GM12878 (cell line): ENCODE measurements around the gene RPL7L1. TPM values are rescaled to one million over a fixed set of nuclear protein-coding genes. Genes with fewer than 3 reads are reported as not detected.

ENCODE experiments used
- BACH1 ChIP-seq: fragments of 450-650 bp; IDR thresholded peaks from 2 replicates; pipeline ENCODE4 v1.6.1; 2017; ENCODE audit warnings: mild to moderate bottlenecking, borderline replicate concordance
- CBFB ChIP-seq: IDR thresholded peaks from 2 replicates; pipeline ENCODE4 v1.6.1; 2016; ENCODE audit warnings: antibody characterized with exemption, low read depth
- EP300 ChIP-seq, 2 experiments: fragments of 150-350 bp in 1 of 2; IDR thresholded peaks; 2 replicates each; pipeline ENCODE4 v1.6.1; 2011 to 2012; ENCODE audit warnings: low read depth in 2 of 2, low read length in 2 of 2, borderline replicate concordance in 1 of 2, improper control_type of control experiment in 1 of 2, inconsistent platforms in 1 of 2; ENCODE audit not compliant: control insufficient read depth in 1 of 2
- FOXK2 ChIP-seq: fragments of 450-650 bp; IDR thresholded peaks from 2 replicates; pipeline ENCODE4 v1.6.1; 2017; ENCODE audit warnings: mild to moderate bottlenecking, moderate library complexity
- FOXM1 ChIP-seq: IDR thresholded peaks from 2 replicates; pipeline ENCODE4 v1.6.1; 2012; ENCODE audit warnings: low read depth, mild to moderate bottlenecking, inconsistent platforms, low read length, moderate library complexity
- GABPA ChIP-seq: IDR thresholded peaks from 2 replicates; pipeline ENCODE4 v1.6.1; 2014; ENCODE audit warnings: antibody characterized with exemption, low read depth, mild to moderate bottlenecking, inconsistent platforms
- HDAC6 ChIP-seq: fragments of 200-600 bp; sonication (generic); IDR thresholded peaks from one replicate; pipeline ENCODE4 v1.8.0; 2017; ENCODE audit warnings: antibody characterized with exemption; ENCODE audit not compliant: unreplicated experiment
- JUND ChIP-seq: IDR thresholded peaks from 2 replicates; pipeline ENCODE4 v1.6.1; 2012; ENCODE audit warnings: low read depth, mild to moderate bottlenecking, low read length, improper control_type of control experiment, moderate library complexity
- MEF2A ChIP-seq: IDR thresholded peaks from 2 replicates; pipeline ENCODE4 v1.6.1; 2011; ENCODE audit warnings: low read depth, mild to moderate bottlenecking, low read length, moderate library complexity; ENCODE audit not compliant: insufficient read depth
- NFXL1 ChIP-seq: fragments of 450-650 bp; IDR thresholded peaks from 2 replicates; pipeline ENCODE4 v1.6.1; 2017; ENCODE audit warnings: antibody characterized with exemption, mild to moderate bottlenecking, borderline replicate concordance
- PAX5 ChIP-seq: IDR thresholded peaks from 2 replicates; pipeline ENCODE4 v1.6.1; 2011; ENCODE audit warnings: low read depth, low read length, borderline replicate concordance
- SIN3A ChIP-seq: IDR thresholded peaks from 2 replicates; pipeline ENCODE4 v1.6.1; 2012; ENCODE audit warnings: low read depth, low read length, improper control_type of control experiment
- SIX5 ChIP-seq: IDR thresholded peaks from 2 replicates; pipeline ENCODE4 v1.6.1; 2011; ENCODE audit warnings: mild to moderate bottlenecking, low read depth, low read length, moderate library complexity; ENCODE audit not compliant: severe bottlenecking
- SMC3 ChIP-seq: IDR thresholded peaks from 2 replicates; pipeline ENCODE4 v1.6.1; 2011; ENCODE audit warnings: low read length, improper control_type of control experiment, borderline replicate concordance
- YY1 ChIP-seq: IDR thresholded peaks from 2 replicates; pipeline ENCODE4 v1.6.1; 2011; ENCODE audit warnings: low read depth, mild to moderate bottlenecking, low read length
- ZNF207 ChIP-seq: fragments of 450-650 bp; IDR thresholded peaks from 2 replicates; pipeline ENCODE4 v1.6.1; 2014; ENCODE audit warnings: antibody characterized with exemption, mild to moderate bottlenecking, borderline replicate concordance
- ZSCAN29 ChIP-seq: fragments of 450-650 bp; IDR thresholded peaks from 2 replicates; pipeline ENCODE4 v1.6.1; 2017; ENCODE audit warnings: mild to moderate bottlenecking, moderate library complexity
- polyA plus RNA-seq, 11 experiments: library from polyadenylated mRNA; depleted of rRNA in 4 of 11; unstranded in 6 of 11; stranded (reverse) in 5 of 11; fragments of >200 nt; fragmentation: Nextera tagmentation in 4 of 11; fragmentation: Illumina TruSeq in 1 of 11; extraction: Ambion mirVana in 4 of 11; extraction: Trizol in 1 of 11; gene quantifications; 1 replicate in 1 of 11; 2 replicates in 10 of 11; pipeline versions ENCODE4 v1.2.1 to v1.2.3, GENCODE V29; 2011 to 2016; ENCODE audit warnings: inconsistent platforms in 2 of 11, missing spikeins in 2 of 11, low read depth in 1 of 11
- total RNA-seq, 4 experiments: library from RNA; depleted of rRNA in 3 of 4; stranded (reverse); fragments of >200 nt in 3 of 4; fragmentation: Illumina TruSeq in 1 of 4; extraction: Trizol in 1 of 4; gene quantifications; 2 replicates each; pipeline versions ENCODE4 v1.2.1 to v1.2.3, GENCODE V29; 2013 to 2021
- TF ChIP-seq, protein P1 (sequence below): fragments of 450-650 bp; conservative IDR thresholded peaks from 2 replicates; pipeline ENCODE4 v1.6.1; 2017; ENCODE audit warnings: mild to moderate bottlenecking, moderate library complexity
- TF ChIP-seq, protein P2 (sequence below): IDR thresholded peaks from 2 replicates; pipeline ENCODE4 v1.6.1; 2011; ENCODE audit warnings: low read depth, mild to moderate bottlenecking, low read length, moderate library complexity, borderline replicate concordance; ENCODE audit errors: extremely low read depth
- TF ChIP-seq, protein P3 (sequence below): fragments of 450-650 bp; IDR thresholded peaks from 2 replicates; pipeline ENCODE4 v1.6.1; 2016; ENCODE audit warnings: mild to moderate bottlenecking
- TF ChIP-seq, protein P4 (sequence below): fragments of 450-650 bp; IDR thresholded peaks from 2 replicates; pipeline ENCODE4 v1.6.1; 2016; ENCODE audit warnings: mild to moderate bottlenecking, moderate library complexity, borderline replicate concordance

Gene RPL7L1
- total and polyA plus RNA-seq, 10 of the 15 experiments (the other 5 are each of a cell fraction or from before 2014, with no cell fraction given): 54.1 to 154 (median 104) TPM

DNA sequence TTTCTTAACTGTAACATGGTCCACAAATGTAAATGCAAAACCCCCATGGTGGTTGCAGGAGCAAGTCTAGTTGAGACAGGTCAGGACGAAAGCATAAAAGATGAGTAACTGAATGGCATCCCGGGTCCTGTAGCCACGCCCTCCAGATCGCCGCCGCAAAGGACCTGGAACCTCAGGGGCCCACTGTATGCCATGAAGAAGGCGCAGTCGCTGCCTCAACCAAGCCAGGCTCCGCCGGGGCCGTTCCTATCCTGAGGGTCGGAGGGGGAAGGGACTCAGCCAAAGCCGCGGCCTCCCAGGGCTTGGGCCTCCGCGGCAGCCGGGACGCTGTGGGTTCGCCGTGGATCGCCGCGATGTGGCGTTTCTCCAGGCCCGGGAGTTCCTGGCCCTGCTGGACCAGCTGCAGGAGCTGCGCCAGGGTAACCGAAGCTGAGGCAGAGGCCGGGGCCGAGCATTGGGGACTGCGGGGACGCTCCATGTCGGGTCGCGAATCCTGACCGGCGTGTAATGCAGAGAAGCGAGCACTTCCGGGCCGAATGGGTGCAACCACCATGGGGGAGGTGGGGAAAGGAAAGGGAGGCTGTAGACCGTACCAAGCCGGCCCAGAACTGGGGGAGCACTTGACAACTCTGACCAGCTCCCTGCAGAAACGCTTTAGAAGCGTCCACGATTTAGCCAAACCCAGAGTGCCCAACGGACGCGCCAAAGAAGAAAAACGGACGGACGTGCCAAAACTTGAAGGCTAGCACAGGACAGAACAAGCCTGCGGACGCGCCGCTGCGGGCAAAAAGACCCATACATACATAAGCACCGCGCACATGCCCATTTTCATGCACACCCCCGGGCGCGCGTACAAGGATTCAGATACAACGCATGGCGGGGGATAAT, 11.1 kb downstream of the RPL7L1 start (continued):
- TF ChIP-seq, protein P1, sequence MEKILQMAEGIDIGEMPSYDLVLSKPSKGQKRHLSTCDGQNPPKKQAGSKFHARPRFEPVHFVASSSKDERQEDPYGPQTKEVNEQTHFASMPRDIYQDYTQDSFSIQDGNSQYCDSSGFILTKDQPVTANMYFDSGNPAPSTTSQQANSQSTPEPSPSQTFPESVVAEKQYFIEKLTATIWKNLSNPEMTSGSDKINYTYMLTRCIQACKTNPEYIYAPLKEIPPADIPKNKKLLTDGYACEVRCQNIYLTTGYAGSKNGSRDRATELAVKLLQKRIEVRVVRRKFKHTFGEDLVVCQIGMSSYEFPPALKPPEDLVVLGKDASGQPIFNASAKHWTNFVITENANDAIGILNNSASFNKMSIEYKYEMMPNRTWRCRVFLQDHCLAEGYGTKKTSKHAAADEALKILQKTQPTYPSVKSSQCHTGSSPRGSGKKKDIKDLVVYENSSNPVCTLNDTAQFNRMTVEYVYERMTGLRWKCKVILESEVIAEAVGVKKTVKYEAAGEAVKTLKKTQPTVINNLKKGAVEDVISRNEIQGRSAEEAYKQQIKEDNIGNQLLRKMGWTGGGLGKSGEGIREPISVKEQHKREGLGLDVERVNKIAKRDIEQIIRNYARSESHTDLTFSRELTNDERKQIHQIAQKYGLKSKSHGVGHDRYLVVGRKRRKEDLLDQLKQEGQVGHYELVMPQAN: peak; percentile 88
- TF ChIP-seq ZNF207 (peak; percentile 89; the same call in 1 of the 2 replicates), SIN3A (0 out of 2 replicates have a peak, but pooled peaks have one; percentile 54), MEF2A (0 out of 2 replicates have a peak, but pooled peaks have one; percentile 19), YY1 (no peak; the same call in none of the 2 replicates), SMC3 (peak; percentile 8; the same call in 1 of the 2 replicates), GABPA (peak; percentile 75), SIX5 (peak; percentile 50), FOXM1 (0 out of 2 replicates have a peak, but pooled peaks have one; percentile 55), HDAC6 (peak; percentile 55), NFXL1 (no peak), BACH1 (peak; percentile 91), EP300 (IDR thresholded peaks at IDR 0.05; ENCODE audit: borderline replicate concordance in 1 of 2, control insufficient read depth in 1 of 2, low read depth in 2 of 2, low read length in 2 of 2) (peak in 1 of 2 experiments; percentile 27; a peak in 1 of 4 replicates), CBFB (peak; percentile 72; the same call in 1 of the 2 replicates), ZSCAN29 (no peak), FOXK2 (peak; percentile 96), PAX5 (0 out of 2 replicates have a peak, but pooled peaks have one; percentile 21), JUND (peak; percentile 99)
- TF ChIP-seq, protein P2, sequence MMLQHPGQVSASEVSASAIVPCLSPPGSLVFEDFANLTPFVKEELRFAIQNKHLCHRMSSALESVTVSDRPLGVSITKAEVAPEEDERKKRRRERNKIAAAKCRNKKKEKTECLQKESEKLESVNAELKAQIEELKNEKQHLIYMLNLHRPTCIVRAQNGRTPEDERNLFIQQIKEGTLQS: no peak
- TF ChIP-seq, protein P3, sequence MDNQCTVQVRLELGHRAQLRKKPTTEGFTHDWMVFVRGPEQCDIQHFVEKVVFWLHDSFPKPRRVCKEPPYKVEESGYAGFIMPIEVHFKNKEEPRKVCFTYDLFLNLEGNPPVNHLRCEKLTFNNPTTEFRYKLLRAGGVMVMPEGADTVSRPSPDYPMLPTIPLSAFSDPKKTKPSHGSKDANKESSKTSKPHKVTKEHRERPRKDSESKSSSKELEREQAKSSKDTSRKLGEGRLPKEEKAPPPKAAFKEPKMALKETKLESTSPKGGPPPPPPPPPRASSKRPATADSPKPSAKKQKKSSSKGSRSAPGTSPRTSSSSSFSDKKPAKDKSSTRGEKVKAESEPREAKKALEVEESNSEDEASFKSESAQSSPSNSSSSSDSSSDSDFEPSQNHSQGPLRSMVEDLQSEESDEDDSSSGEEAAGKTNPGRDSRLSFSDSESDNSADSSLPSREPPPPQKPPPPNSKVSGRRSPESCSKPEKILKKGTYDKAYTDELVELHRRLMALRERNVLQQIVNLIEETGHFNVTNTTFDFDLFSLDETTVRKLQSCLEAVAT: peak; percentile 82; the same call in 1 of the 2 replicates
- TF ChIP-seq, protein P4, sequence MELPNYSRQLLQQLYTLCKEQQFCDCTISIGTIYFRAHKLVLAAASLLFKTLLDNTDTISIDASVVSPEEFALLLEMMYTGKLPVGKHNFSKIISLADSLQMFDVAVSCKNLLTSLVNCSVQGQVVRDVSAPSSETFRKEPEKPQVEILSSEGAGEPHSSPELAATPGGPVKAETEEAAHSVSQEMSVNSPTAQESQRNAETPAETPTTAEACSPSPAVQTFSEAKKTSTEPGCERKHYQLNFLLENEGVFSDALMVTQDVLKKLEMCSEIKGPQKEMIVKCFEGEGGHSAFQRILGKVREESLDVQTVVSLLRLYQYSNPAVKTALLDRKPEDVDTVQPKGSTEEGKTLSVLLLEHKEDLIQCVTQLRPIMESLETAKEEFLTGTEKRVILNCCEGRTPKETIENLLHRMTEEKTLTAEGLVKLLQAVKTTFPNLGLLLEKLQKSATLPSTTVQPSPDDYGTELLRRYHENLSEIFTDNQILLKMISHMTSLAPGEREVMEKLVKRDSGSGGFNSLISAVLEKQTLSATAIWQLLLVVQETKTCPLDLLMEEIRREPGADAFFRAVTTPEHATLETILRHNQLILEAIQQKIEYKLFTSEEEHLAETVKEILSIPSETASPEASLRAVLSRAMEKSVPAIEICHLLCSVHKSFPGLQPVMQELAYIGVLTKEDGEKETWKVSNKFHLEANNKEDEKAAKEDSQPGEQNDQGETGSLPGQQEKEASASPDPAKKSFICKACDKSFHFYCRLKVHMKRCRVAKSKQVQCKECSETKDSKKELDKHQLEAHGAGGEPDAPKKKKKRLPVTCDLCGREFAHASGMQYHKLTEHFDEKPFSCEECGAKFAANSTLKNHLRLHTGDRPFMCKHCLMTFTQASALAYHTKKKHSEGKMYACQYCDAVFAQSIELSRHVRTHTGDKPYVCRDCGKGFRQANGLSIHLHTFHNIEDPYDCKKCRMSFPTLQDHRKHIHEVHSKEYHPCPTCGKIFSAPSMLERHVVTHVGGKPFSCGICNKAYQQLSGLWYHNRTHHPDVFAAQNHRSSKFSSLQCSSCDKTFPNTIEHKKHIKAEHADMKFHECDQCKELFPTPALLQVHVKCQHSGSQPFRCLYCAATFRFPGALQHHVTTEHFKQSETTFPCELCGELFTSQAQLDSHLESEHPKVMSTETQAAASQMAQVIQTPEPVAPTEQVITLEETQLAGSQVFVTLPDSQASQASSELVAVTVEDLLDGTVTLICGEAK: peak; percentile 78; the same call in 1 of the 2 replicates
